ENCODE data around the gene BFSP2.

The BFSP2 gene

GRCh38 chr3:133400006-133400515 lies at the start of gene BFSP2:
Gene BFSP2, plus strand, starts transcription at chr3:133400056. Its CDS starts 28 bp downstream, at chr3:133400084.
- no peak for DNase-seq (ENCODE audit: low spot score)

GRCh38 chr3:133354721-133355120 lies 45.1 kb upstream of the BFSP2 start:
- H3K4me3 ChIP-seq = no peak overlapping the region
- DNase-seq (ENCODE audit: low spot score) = no peak
- no peak for TF ChIP-seq CTCF (IDR thresholded peaks at IDR 0.05)
- H3K27ac ChIP-seq = no peak overlapping the region

More at GRCh38 chr3:133400006-133400515, at the start of gene BFSP2:
- Histone ChIP-seq H3K4me3 (no peak within 1 kb of the TSS), H3K27ac (no peak within 1 kb of the TSS)
- TF ChIP-seq CTCF (IDR thresholded peaks at IDR 0.05) = no peak

GRCh38 chr3:133360476-133360875 lies 39.4 kb upstream of the BFSP2 start:
- DNase-seq (ENCODE audit: low spot score) = no peak
- no peak overlapping the region for H3K4me3 ChIP-seq
- TF ChIP-seq CTCF (IDR thresholded peaks at IDR 0.05) = no peak

GRCh38 chr3:133361011-133361410 lies 38.8 kb upstream of the BFSP2 start:
- H3K4me3 ChIP-seq = no peak overlapping the region
- DNase-seq (ENCODE audit: low spot score) = no peak
- H3K27ac ChIP-seq = no peak overlapping the region
- TF ChIP-seq CTCF (IDR thresholded peaks at IDR 0.05) = no peak

More at GRCh38 chr3:133360476-133360875, 39.4 kb upstream of the BFSP2 start:
- H3K27ac ChIP-seq = no peak overlapping the region

- no peak for DNase-seq (ENCODE audit: low spot score)
- Histone ChIP-seq H3K27ac (no peak overlapping the region), H3K4me3 (no peak overlapping the region)
- no peak for TF ChIP-seq CTCF (IDR thresholded peaks at IDR 0.05)
These were observed 38.4 kb upstream of the BFSP2 start for GRCh38 chr3:133361435-133361834.

- Histone ChIP-seq H3K27ac (no peak overlapping the region), H3K4me3 (no peak overlapping the region)
- no peak for DNase-seq (ENCODE audit: low spot score)
- no peak for TF ChIP-seq CTCF (IDR thresholded peaks at IDR 0.05)
These were observed 37.3 kb upstream of the BFSP2 start for GRCh38 chr3:133362539-133362938.

GRCh38 chr3:133364704-133365103 lies 35.2 kb upstream of the BFSP2 start:
- Histone ChIP-seq H3K27ac (no peak overlapping the region), H3K4me3 (no peak overlapping the region)
- DNase-seq (ENCODE audit: low spot score) = no peak
- no peak for TF ChIP-seq CTCF (IDR thresholded peaks at IDR 0.05)

All from coronary artery (tissue), 2 donors.